ENCODE results near the gene TNFSF15.

The TNFSF15 gene

DNA sequence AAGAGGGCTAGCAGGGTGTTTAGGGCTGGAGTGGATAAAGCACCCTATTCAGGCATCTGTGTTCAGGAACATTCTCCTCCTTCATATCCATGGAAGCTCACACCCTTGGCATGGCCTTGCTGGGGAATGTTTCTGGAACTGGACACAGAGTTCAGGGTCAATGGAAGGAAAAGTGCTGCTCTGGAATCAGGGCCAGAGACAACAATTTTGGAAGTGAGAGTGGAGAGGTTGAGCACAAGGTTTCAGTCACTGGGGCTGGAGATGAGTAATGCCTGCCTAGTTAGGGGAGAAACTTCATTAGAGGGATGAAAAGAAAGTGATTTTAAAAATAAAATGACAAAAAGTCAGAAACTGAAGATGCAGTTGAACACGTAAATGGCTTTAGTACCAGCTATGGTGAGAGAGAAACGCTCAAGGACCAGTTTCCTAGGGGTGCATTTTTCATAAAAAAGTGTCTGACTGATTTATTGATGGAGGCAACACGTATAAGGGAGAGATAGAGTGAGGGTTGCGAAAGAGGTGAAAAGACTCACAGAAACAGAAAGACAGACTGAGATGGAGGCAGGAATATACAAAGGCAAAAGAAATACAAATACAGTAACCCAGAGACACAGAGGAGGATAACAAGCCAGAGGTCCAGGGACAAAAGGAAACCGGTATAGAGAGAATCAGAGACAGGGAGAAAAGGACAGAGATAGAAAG is 8.0 kb upstream of the TNFSF15 start:
- H2AFZ ChIP-seq (ENCODE audit: low read length): no peak overlapping the region
- H3K79me2 ChIP-seq (ENCODE audit: low read length): no peaks in the 10 kb centered on the region
- no peak overlapping the region for H3K4me3 ChIP-seq (ENCODE audit: low read length)
- H3K27me3 ChIP-seq (replicated peaks; ENCODE audit: insufficient read depth, low read length): no peaks in the 10 kb centered on the region
- H3K36me3 ChIP-seq (replicated peaks; ENCODE audit: insufficient read depth, low read length): no peaks in the 10 kb centered on the region
- no peak overlapping the region for H3K9ac ChIP-seq (ENCODE audit: low read length)
- DNase-seq: no peak
- H3F3A ChIP-seq (ENCODE audit: insufficient read depth, low read length): no peaks in the 10 kb centered on the region
- H3K9me2 ChIP-seq (replicated peaks; ENCODE audit: insufficient read depth, low read length): no peaks in the 10 kb centered on the region
- H3K4me1 ChIP-seq (ENCODE audit: low read length): peaks cover 20% of the 10 kb centered on the region
- TF ChIP-seq EZH2phosphoT487 (IDR thresholded peaks at IDR 0.05; ENCODE audit: low read length) (no peak), EZH2 (optimal IDR thresholded peaks at IDR 0.05; ENCODE audit: low read depth, low read length) (no peak)
- TF ChIP-seq, protein P1, sequence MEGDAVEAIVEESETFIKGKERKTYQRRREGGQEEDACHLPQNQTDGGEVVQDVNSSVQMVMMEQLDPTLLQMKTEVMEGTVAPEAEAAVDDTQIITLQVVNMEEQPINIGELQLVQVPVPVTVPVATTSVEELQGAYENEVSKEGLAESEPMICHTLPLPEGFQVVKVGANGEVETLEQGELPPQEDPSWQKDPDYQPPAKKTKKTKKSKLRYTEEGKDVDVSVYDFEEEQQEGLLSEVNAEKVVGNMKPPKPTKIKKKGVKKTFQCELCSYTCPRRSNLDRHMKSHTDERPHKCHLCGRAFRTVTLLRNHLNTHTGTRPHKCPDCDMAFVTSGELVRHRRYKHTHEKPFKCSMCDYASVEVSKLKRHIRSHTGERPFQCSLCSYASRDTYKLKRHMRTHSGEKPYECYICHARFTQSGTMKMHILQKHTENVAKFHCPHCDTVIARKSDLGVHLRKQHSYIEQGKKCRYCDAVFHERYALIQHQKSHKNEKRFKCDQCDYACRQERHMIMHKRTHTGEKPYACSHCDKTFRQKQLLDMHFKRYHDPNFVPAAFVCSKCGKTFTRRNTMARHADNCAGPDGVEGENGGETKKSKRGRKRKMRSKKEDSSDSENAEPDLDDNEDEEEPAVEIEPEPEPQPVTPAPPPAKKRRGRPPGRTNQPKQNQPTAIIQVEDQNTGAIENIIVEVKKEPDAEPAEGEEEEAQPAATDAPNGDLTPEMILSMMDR (IDR thresholded peaks at IDR 0.05; ENCODE audit: low read length): no peak
- H3K27ac ChIP-seq (ENCODE audit: low read length): no peak overlapping the region
- H4K20me1 ChIP-seq (ENCODE audit: insufficient read depth, low read length): no peaks in the 10 kb centered on the region
- no peak overlapping the region for H3K4me2 ChIP-seq (ENCODE audit: low read depth, low read length)
- H3K9me3 ChIP-seq (replicated peaks; ENCODE audit: insufficient read depth, low read length): no peaks in the 10 kb centered on the region

DNA sequence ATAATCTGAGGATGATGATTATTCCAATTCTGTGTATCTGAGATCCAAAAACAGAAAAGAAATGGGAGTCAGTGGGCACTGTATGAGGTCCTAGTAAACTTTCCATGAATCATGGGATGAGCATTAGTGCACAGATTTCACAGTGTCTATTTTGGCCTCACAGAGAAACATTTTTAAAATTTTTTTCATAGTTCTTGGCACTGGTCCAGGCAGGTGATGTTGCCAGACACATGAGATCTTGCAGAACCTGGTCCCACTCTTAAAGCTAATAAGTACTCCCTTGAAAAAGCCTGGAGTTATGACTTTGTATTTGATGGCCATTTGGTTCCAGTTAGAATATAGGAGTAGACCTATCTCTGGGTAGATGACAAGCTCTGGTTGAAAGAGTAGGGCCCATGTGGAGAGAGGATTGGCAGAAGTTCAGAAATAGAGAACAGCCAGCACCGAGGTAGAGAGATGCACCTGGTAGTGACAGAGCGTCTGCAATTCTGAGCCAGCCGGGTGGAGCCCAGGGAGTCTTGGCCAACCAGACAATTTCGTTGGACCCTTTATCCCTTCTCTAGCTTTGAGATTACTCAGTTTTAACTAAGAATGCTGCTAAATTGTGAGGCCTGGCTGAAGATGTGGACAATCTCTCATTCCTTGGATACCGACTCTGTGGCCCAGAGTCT is 6.3 kb upstream of the TNFSF15 start:
- Histone ChIP-seq H3K4me2 (ENCODE audit: low read depth, low read length) (no peak overlapping the region), H3K27ac (ENCODE audit: low read length) (no peak overlapping the region), H3K4me3 (ENCODE audit: low read length) (no peak overlapping the region), H3K27me3 (replicated peaks; ENCODE audit: insufficient read depth, low read length) (no peaks in the 10 kb centered on the region; the same call in 1 of the 2 replicates), H4K20me1 (ENCODE audit: insufficient read depth, low read length) (no peaks in the 10 kb centered on the region), H3K9me2 (replicated peaks; ENCODE audit: insufficient read depth, low read length) (no peaks in the 10 kb centered on the region), H3K9ac (ENCODE audit: low read length) (no peak overlapping the region), H3K4me1 (ENCODE audit: low read length) (peaks cover 14% of the 10 kb centered on the region), H2AFZ (ENCODE audit: low read length) (no peak overlapping the region), H3F3A (ENCODE audit: insufficient read depth, low read length) (no peaks in the 10 kb centered on the region; the same call in 1 of the 2 replicates), H3K9me3 (replicated peaks; ENCODE audit: insufficient read depth, low read length) (no peaks in the 10 kb centered on the region), H3K79me2 (ENCODE audit: low read length) (no peaks in the 10 kb centered on the region), H3K36me3 (replicated peaks; ENCODE audit: insufficient read depth, low read length) (no peaks in the 10 kb centered on the region)
- no peak for DNase-seq
- TF ChIP-seq, protein P1 (IDR thresholded peaks at IDR 0.05; ENCODE audit: low read length): no peak
- TF ChIP-seq EZH2 (optimal IDR thresholded peaks at IDR 0.05; ENCODE audit: low read depth, low read length) (no peak), EZH2phosphoT487 (IDR thresholded peaks at IDR 0.05; ENCODE audit: low read length) (no peak)

DNA sequence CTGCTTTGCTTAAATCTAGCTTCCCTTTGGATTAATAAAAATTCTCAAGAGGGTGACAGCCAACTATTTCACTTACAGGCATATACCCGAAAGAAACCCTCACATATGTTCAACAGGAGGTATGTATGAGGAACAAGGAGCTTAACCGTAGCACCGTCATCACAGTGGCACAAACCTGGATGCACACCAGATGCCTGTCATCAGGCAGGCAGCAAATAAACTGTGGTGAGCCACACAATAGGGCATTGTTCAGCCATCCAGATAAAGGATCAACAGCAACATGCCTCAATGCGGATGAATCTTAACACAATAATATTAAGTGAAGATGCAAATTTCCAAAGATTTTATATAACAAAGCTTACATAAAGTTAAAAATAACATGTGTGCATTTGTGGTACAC is 5.5 kb upstream of the TNFSF15 start:
- DNase-seq: no peak
- Histone ChIP-seq H3K79me2 (ENCODE audit: low read length) (no peaks in the 10 kb centered on the region), H3K4me3 (ENCODE audit: low read length) (no peak overlapping the region), H4K20me1 (ENCODE audit: insufficient read depth, low read length) (no peaks in the 10 kb centered on the region), H3K36me3 (replicated peaks; ENCODE audit: insufficient read depth, low read length) (no peaks in the 10 kb centered on the region), H3K27ac (ENCODE audit: low read length) (no peak overlapping the region), H3K4me1 (ENCODE audit: low read length) (peaks cover 22% of the 10 kb centered on the region), H3K9ac (ENCODE audit: low read length) (no peak overlapping the region), H2AFZ (ENCODE audit: low read length) (no peak overlapping the region), H3K27me3 (replicated peaks; ENCODE audit: insufficient read depth, low read length) (no peaks in the 10 kb centered on the region; the same call in 1 of the 2 replicates), H3K9me3 (replicated peaks; ENCODE audit: insufficient read depth, low read length) (no peaks in the 10 kb centered on the region), H3F3A (ENCODE audit: insufficient read depth, low read length) (peaks cover 8% of the 10 kb centered on the region), H3K9me2 (replicated peaks; ENCODE audit: insufficient read depth, low read length) (no peaks in the 10 kb centered on the region), H3K4me2 (ENCODE audit: low read depth, low read length) (no peak overlapping the region)
- TF ChIP-seq, protein P1 (IDR thresholded peaks at IDR 0.05; ENCODE audit: low read length): no peak
- TF ChIP-seq EZH2 (optimal IDR thresholded peaks at IDR 0.05; ENCODE audit: low read depth, low read length) (no peak), EZH2phosphoT487 (IDR thresholded peaks at IDR 0.05; ENCODE audit: low read length) (no peak)

All from MM.1S (cell line).